ENCODE results near the gene TOMM40. TPM values are rescaled to one million over a fixed set of nuclear protein-coding genes. Genes with fewer than 3 reads are reported as not detected.

TOMM40 gene
- total and polyA plus RNA-seq, 2 of the 13 experiments (the other 11 are each of a cell fraction or from before 2014, with no cell fraction given) = 72.0 to 110 TPM

DNA sequence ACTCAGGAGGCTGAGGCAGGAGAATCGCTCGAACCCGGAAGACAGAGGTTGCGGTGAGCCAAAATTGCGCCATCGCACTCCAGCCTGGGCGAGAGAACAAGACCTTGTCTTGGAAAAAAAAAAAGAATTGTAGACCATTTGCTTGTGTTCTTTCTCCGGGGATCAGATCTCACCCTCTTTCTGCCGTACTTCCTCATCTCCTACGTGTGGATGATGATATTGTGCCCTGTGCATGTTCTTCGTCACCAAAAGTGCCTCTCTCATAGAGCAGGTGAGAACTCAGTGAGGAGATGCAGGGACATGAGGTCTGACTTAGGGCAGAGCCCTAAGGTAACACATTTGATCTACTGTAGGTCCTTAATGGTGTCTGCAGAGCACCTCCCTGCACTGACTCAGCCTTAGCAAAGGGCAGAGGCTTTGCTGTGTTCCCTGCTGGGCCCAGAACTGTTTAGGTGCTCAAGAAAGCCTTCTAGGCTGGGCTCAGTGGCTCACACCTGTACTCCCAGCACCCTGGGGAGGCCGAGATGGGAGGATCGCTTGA, 56.1 kb downstream of the TOMM40 start (continued):
- TF ChIP-seq ARNT2 (CRISPR knock-in tag; IDR thresholded peaks at IDR 0.05; ENCODE audit: low read depth) (no peak), SMC3 (IDR thresholded peaks at IDR 0.05; ENCODE audit: low read length) (no peak), ZNF558 (CRISPR knock-in tag; IDR thresholded peaks at IDR 0.05; ENCODE audit: borderline replicate concordance) (no peak), SAP130 (CRISPR knock-in tag; IDR thresholded peaks at IDR 0.05; ENCODE audit: low read depth) (peak; percentile 35; the same call in 1 of the 2 replicates), FLYWCH1 (CRISPR knock-in tag; IDR thresholded peaks at IDR 0.05) (no peak), SALL1 (CRISPR knock-in tag; IDR thresholded peaks at IDR 0.05) (peak; percentile 23; the same call in 1 of the 2 replicates), SRF (IDR thresholded peaks at IDR 0.05; ENCODE audit: low read depth, low read length) (no peak), ZNF782 (CRISPR knock-in tag; IDR thresholded peaks at IDR 0.05; ENCODE audit: borderline replicate concordance) (no peak), SSRP1 (CRISPR knock-in tag; IDR thresholded peaks at IDR 0.05) (0 out of 2 replicates have a peak, but pooled peaks have one; percentile 46), RFX1 (IDR thresholded peaks at IDR 0.05) (no peak), ZNF614 (CRISPR knock-in tag; IDR thresholded peaks at IDR 0.05; ENCODE audit: borderline replicate concordance) (no peak), ZNF605 (CRISPR knock-in tag; IDR thresholded peaks at IDR 0.05) (no peak), STAT5B (CRISPR knock-in tag; IDR thresholded peaks at IDR 0.05) (no peak), LCORL (IDR thresholded peaks at IDR 0.05) (no peak), LCORL (CRISPR knock-in tag; IDR thresholded peaks at IDR 0.05) (0 out of 2 replicates have a peak, but pooled peaks have one; percentile 39), SMYD3 (CRISPR knock-in tag; IDR thresholded peaks at IDR 0.05) (peak; percentile 39; the same call in 1 of the 2 replicates)
- TF ChIP-seq, protein P1, sequence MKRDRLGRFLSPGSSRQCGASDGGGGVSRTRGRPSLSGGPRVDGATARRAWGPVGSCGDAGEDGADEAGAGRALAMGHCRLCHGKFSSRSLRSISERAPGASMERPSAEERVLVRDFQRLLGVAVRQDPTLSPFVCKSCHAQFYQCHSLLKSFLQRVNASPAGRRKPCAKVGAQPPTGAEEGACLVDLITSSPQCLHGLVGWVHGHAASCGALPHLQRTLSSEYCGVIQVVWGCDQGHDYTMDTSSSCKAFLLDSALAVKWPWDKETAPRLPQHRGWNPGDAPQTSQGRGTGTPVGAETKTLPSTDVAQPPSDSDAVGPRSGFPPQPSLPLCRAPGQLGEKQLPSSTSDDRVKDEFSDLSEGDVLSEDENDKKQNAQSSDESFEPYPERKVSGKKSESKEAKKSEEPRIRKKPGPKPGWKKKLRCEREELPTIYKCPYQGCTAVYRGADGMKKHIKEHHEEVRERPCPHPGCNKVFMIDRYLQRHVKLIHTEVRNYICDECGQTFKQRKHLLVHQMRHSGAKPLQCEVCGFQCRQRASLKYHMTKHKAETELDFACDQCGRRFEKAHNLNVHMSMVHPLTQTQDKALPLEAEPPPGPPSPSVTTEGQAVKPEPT (CRISPR knock-in tag; IDR thresholded peaks at IDR 0.05; ENCODE audit: low read depth) = no peak
- TF ChIP-seq, protein P2, sequence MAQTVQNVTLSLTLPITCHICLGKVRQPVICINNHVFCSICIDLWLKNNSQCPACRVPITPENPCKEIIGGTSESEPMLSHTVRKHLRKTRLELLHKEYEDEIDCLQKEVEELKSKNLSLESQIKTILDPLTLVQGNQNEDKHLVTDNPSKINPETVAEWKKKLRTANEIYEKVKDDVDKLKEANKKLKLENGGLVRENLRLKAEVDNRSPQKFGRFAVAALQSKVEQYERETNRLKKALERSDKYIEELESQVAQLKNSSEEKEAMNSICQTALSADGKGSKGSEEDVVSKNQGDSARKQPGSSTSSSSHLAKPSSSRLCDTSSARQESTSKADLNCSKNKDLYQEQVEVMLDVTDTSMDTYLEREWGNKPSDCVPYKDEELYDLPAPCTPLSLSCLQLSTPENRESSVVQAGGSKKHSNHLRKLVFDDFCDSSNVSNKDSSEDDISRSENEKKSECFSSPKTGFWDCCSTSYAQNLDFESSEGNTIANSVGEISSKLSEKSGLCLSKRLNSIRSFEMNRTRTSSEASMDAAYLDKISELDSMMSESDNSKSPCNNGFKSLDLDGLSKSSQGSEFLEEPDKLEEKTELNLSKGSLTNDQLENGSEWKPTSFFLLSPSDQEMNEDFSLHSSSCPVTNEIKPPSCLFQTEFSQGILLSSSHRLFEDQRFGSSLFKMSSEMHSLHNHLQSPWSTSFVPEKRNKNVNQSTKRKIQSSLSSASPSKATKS (CRISPR knock-in tag; IDR thresholded peaks at IDR 0.05) = no peak
- TF ChIP-seq, protein P3, sequence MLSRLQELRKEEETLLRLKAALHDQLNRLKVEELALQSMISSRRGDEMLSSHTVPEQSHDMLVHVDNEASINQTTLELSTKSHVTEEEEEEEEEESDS (CRISPR knock-in tag; IDR thresholded peaks at IDR 0.05; ENCODE audit: borderline replicate concordance) = no peak
- TF ChIP-seq, protein P4, sequence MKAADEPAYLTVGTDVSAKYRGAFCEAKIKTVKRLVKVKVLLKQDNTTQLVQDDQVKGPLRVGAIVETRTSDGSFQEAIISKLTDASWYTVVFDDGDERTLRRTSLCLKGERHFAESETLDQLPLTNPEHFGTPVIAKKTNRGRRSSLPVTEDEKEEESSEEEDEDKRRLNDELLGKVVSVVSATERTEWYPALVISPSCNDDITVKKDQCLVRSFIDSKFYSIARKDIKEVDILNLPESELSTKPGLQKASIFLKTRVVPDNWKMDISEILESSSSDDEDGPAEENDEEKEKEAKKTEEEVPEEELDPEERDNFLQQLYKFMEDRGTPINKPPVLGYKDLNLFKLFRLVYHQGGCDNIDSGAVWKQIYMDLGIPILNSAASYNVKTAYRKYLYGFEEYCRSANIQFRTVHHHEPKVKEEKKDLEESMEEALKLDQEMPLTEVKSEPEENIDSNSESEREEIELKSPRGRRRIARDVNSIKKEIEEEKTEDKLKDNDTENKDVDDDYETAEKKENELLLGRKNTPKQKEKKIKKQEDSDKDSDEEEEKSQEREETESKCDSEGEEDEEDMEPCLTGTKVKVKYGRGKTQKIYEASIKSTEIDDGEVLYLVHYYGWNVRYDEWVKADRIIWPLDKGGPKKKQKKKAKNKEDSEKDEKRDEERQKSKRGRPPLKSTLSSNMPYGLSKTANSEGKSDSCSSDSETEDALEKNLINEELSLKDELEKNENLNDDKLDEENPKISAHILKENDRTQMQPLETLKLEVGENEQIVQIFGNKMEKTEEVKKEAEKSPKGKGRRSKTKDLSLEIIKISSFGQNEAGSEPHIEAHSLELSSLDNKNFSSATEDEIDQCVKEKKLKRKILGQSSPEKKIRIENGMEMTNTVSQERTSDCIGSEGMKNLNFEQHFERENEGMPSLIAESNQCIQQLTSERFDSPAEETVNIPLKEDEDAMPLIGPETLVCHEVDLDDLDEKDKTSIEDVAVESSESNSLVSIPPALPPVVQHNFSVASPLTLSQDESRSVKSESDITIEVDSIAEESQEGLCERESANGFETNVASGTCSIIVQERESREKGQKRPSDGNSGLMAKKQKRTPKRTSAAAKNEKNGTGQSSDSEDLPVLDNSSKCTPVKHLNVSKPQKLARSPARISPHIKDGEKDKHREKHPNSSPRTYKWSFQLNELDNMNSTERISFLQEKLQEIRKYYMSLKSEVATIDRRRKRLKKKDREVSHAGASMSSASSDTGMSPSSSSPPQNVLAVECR (CRISPR knock-in tag; IDR thresholded peaks at IDR 0.05; ENCODE audit: borderline replicate concordance) = 0 out of 2 replicates have a peak, but pooled peaks have one; percentile 31

All from HepG2 (cell line).